Panc1 (cell line): ENCODE results near the gene UNC13A.

ENCODE experiments used
- CTCF ChIP-seq: fragments of 450-650 bp; IDR thresholded peaks from 2 replicates; pipeline ENCODE4 v1.5.1; 2017; ENCODE audit warnings: mild to moderate bottlenecking
- POLR2AphosphoS5 ChIP-seq: IDR thresholded peaks from 2 replicates; pipeline ENCODE4 v1.6.1; 2012; ENCODE audit warnings: mild to moderate bottlenecking, low read depth, low read length, moderate library complexity
- REST ChIP-seq, 2 experiments: IDR thresholded peaks; 2 replicates each; pipeline ENCODE4 v1.6.1; 2011 to 2012; ENCODE audit warnings: low read depth in 2 of 2, control low read depth in 1 of 2, low read length in 1 of 2, mild to moderate bottlenecking in 1 of 2, moderate library complexity in 1 of 2; ENCODE audit not compliant: insufficient read depth in 1 of 2
- SIN3A ChIP-seq: IDR thresholded peaks from 2 replicates; pipeline ENCODE4 v1.6.1; 2012; ENCODE audit warnings: low read depth, mild to moderate bottlenecking, low read length, moderate library complexity, borderline replicate concordance; ENCODE audit not compliant: insufficient read depth

DNA sequence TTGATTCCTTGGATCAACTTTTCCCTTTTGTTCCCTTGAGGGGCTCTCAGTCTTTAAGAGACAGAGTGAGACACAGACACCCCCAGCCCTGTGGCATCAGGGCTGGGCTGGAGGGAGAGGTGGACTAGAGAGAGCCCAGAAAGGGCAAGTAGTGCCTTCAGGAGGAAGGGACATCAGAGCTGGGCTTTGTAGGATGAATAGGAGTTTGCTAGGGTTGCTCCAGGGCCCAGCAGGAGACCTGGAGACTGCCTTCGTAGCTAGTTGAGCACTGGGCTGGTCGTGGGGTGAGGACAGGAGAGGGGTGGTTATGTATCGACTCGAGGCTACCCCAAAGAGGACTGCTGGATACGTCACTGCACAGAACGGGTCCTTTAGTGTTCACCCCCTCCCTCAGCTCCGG, 36.5 kb upstream of the UNC13A start:
- TF ChIP-seq SIN3A = no peak
- TF ChIP-seq POLR2AphosphoS5 = no peak
- no peak for TF ChIP-seq CTCF
- no peak for TF ChIP-seq REST (IDR thresholded peaks at IDR 0.05; ENCODE audit: insufficient read depth in 1 of 2, low read depth in 2 of 2, low read length in 1 of 2)
